ENCODE measurements around the gene MAL.

GRCh38 chr2:94977826-94978225 lies 47.7 kb upstream of the MAL start:
- TF ChIP-seq CTCF (IDR thresholded peaks at IDR 0.05) (no peak), POLR2A (IDR thresholded peaks at IDR 0.05) (no peak)

All from esophagus squamous epithelium (tissue), 4 donors.